Measurements from ENCODE around the gene PIGK. TPM values are rescaled to one million over a fixed set of nuclear protein-coding genes. Genes with fewer than 3 reads are reported as not detected.

PIGK gene
- total and polyA plus RNA-seq, 2 of the 4 experiments (the other 2 are of a cell fraction), result 15.6 to 21.2 TPM

Small RNAs within 50 kb of the gene (microRNA-seq; reads per million reads assigned to microRNA genes)
- 0 to 0.73 reads per million in 2 experiments for gene MIR7156 (ENCODE audit: insufficient read depth in 1 of 2, insufficient read length in 1 of 2, unreplicated experiment in 1 of 2)

Small RNAs within 50 kb of the gene (small RNA-seq; reads per million reads assigned to genes)
- gene MIR7156, result 0 to 0.93 (median 0) reads per million in 5 experiments

Other genes starting within 250 kb of the PIGK start
- gene AK5, start 62.6 kb upstream of the PIGK start, total RNA-seq (2012; rRNA removed), result 25.8 and 54.7 TPM in 2 replicates
- 20.7 and 22.5 TPM in 2 replicates for gene AK5, start 62.6 kb upstream of the PIGK start, polyA plus RNA-seq (2012; rRNA removed)

Data from IMR-90 (cell line).